ENCODE results near the gene TMEM151B. TPM values are rescaled to one million over a fixed set of nuclear protein-coding genes. Genes with fewer than 3 reads are reported as not detected.

Gene TMEM151B
- total and polyA plus RNA-seq, 2 of the 13 experiments (the other 11 are each of a cell fraction or from before 2014, with no cell fraction given), result not detected

DNA sequence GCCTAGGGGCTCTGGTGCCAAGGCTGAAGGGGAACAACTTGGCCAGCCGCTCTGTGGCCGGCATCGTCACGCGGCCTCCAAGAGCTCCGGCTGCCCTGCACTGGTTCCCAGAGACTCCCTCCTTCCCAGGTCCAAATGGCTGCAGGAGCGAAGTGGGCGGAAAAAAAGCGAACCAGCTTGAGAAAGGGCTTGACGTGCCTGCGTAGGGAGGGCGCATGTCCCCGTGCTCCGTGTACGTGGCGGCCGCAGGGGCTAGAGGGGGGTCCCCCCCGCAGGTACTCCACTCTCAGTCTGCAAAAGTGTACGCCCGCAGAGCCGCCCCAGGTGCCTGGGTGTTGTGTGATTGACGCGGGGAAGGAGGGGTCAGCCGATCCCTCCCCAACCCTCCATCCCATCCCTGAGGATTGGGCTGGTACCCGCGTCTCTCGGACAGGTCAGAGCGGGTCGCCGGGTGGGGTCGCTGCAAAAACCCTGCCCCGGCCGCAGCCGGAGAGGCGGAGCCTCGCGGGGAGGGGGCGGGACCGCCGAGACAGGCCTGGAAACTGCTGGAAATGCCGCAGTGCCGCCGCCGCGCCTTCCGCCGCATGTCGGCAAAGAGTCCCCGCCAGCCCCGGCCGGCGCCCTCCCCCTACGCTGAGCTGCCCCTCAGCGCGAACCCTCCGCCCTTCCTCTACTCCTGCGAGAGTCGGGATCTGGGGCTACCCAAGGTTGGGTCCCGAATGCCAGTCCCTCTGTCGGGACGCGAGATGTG lies 24.2 kb upstream of the TMEM151B start (continued):
- TF ChIP-seq MIER2 (CRISPR knock-in tag; IDR thresholded peaks at IDR 0.05), result no peak; the same call in 1 of the 2 replicates
- TF ChIP-seq RBFOX2 (IDR thresholded peaks at IDR 0.05; ENCODE audit: low read depth, low read length), result peak; percentile 77
- peak; percentile 66 for TF ChIP-seq CREB1 (IDR thresholded peaks at IDR 0.05)
- TF ChIP-seq CREB1 (CRISPR knock-in tag; IDR thresholded peaks at IDR 0.05), result no peak
- TF ChIP-seq MED1 (CRISPR knock-in tag; IDR thresholded peaks at IDR 0.05), result peak; percentile 72; the same call in 1 of the 2 replicates
- TF ChIP-seq ZNF891 (CRISPR knock-in tag; IDR thresholded peaks at IDR 0.05), result peak; percentile 19; the same call in 1 of the 2 replicates
- no peak for TF ChIP-seq ZNF282 (IDR thresholded peaks at IDR 0.05; ENCODE audit: partially characterized antibody)
- TF ChIP-seq RFXAP (CRISPR knock-in tag; IDR thresholded peaks at IDR 0.05; ENCODE audit: borderline replicate concordance), result peak; percentile 69; the same call in 1 of the 2 replicates
- peak; percentile 87; the same call in 1 of the 2 replicates for TF ChIP-seq ZNF354B (CRISPR knock-in tag; IDR thresholded peaks at IDR 0.05)
- TF ChIP-seq FUBP1 (CRISPR knock-in tag; IDR thresholded peaks at IDR 0.05; ENCODE audit: borderline replicate concordance), result 0 out of 2 replicates have a peak, but pooled peaks have one; percentile 91
- no peak; the same call in 1 of the 2 replicates for TF ChIP-seq ZNF710 (CRISPR knock-in tag; IDR thresholded peaks at IDR 0.05; ENCODE audit: borderline replicate concordance)
- no peak for TF ChIP-seq ZNF10 (CRISPR knock-in tag; IDR thresholded peaks at IDR 0.05; ENCODE audit: borderline replicate concordance, low read depth)
- peak; percentile 87; the same call in 1 of the 2 replicates for TF ChIP-seq BATF2 (CRISPR knock-in tag; IDR thresholded peaks at IDR 0.05)
- TF ChIP-seq, protein P1, sequence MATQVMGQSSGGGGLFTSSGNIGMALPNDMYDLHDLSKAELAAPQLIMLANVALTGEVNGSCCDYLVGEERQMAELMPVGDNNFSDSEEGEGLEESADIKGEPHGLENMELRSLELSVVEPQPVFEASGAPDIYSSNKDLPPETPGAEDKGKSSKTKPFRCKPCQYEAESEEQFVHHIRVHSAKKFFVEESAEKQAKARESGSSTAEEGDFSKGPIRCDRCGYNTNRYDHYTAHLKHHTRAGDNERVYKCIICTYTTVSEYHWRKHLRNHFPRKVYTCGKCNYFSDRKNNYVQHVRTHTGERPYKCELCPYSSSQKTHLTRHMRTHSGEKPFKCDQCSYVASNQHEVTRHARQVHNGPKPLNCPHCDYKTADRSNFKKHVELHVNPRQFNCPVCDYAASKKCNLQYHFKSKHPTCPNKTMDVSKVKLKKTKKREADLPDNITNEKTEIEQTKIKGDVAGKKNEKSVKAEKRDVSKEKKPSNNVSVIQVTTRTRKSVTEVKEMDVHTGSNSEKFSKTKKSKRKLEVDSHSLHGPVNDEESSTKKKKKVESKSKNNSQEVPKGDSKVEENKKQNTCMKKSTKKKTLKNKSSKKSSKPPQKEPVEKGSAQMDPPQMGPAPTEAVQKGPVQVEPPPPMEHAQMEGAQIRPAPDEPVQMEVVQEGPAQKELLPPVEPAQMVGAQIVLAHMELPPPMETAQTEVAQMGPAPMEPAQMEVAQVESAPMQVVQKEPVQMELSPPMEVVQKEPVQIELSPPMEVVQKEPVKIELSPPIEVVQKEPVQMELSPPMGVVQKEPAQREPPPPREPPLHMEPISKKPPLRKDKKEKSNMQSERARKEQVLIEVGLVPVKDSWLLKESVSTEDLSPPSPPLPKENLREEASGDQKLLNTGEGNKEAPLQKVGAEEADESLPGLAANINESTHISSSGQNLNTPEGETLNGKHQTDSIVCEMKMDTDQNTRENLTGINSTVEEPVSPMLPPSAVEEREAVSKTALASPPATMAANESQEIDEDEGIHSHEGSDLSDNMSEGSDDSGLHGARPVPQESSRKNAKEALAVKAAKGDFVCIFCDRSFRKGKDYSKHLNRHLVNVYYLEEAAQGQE (IDR thresholded peaks at IDR 0.05; ENCODE audit: borderline replicate concordance in 1 of 2, low read depth in 1 of 2, low read length in 2 of 2), result no peak; a peak in 1 of 4 replicates
- peak; percentile 93 for TF ChIP-seq ZBTB20 (CRISPR knock-in tag; IDR thresholded peaks at IDR 0.05; ENCODE audit: borderline replicate concordance, low read depth)
- TF ChIP-seq ZBTB8A (CRISPR knock-in tag; IDR thresholded peaks at IDR 0.05; ENCODE audit: borderline replicate concordance, low read depth), result no peak
- no peak for TF ChIP-seq JUN (CRISPR knock-in tag; IDR thresholded peaks at IDR 0.05)
- TF ChIP-seq ZNF768 (CRISPR knock-in tag; IDR thresholded peaks at IDR 0.05), result peak; percentile 48
- TF ChIP-seq ZNF296 (CRISPR knock-in tag; conservative IDR thresholded peaks at IDR 0.05), result no peak
- TF ChIP-seq NR1H2 (CRISPR knock-in tag; IDR thresholded peaks at IDR 0.05; ENCODE audit: borderline replicate concordance, low read depth), result no peak
- TF ChIP-seq EEA1 (CRISPR knock-in tag; IDR thresholded peaks at IDR 0.05; ENCODE audit: borderline replicate concordance), result 0 out of 2 replicates have a peak, but pooled peaks have one; percentile 88

All from HepG2 (cell line).